ENCODE data around the gene OPRM1.

Gene OPRM1

DNA sequence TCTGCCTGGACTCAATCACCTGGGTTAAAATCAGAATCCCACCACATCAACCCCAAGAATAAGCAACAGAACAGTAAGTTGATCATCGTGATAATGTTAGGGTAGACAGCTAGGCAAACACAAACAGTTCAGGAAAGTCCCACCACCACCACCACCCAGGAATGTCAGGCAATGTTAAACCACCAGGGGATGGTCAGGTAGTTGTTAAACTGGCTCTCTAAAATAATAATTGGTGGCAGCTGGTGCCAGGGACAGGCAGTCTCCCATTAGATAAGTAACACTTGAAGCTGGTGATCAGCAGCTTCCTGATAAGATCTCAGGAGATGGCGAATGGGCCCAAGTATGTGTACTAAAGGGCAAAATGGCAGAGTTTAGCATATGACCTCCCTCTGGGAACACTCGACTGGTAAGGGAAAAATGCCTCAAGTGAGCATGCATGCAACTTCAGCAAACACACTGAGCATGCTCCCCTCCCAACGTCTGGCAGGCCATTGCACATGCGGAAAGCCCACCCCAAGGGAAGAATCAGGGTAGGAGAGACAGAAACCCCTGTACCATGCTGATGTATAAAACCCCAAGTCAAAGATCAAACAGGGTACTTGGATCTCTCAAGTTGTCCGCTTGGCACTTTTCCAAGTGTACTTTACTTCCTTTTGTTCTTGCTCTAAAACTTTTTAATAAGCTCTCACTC is 250.9 kb downstream of the OPRM1 start:
- DNase-seq: peak; percentile 28

DNA sequence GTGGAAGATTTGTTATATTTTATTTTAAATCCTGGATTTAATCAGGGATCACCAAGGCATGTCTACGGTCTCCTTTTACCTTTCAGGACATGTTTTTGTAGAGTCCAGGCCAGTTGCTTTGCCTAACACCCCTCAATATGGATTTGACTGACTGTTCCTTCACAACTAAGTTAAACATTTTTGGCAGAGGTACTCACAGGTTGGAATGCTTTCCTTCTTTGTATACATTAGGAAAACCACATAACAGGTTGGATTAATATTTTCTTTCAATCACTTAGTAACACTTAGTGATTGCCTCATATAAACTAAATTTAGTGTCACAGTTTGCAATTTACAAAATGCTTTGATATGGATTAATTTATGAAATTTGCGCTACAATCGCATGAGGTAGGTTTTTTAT is 253.0 kb downstream of the OPRM1 start:
- DNase-seq: no peak

GRCh38 chr6:154292855-154293519 is 253.9 kb downstream of the OPRM1 start:
- DNase-seq: no peak

GRCh38 chr6:154295733-154296132 is 256.7 kb downstream of the OPRM1 start:
- DNase-seq: no peak
